ENCODE data around the gene SOX14.
A peak's percentile ranks its signal among the peaks of the same experiment; 100 is the strongest.

Gene SOX14

GRCh38 chr3:137772214-137772955 lies 8.3 kb downstream of the SOX14 start:
- H3K4me3 ChIP-seq (ENCODE audit: control insufficient read depth, low read depth, low read length) = no peak overlapping the region
- no peak for TF ChIP-seq CTCF (conservative IDR thresholded peaks at IDR 0.05; ENCODE audit: control insufficient read depth, insufficient read depth, low read depth, low read length)

DNA sequence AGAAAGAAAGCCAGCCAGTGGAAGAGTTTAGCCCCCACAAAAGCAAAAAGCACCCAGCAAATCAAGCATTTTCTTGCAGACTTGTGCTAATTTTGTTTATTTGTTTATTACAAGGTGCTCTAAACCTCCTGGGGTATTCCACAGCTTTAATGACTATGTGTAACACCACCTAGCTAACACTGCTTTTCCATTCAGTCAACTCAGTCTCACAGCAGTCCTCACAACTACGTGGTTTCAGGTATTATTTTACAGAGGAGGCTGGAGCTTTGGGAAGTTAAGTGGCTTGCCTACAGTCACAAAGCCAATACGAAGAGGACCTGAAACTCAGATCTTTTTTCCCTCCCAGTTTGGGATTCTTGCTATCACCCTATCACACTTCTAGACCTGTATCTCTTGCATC lies 14.8 kb downstream of the SOX14 start:
- H3K4me3 ChIP-seq (ENCODE audit: control insufficient read depth, low read depth, low read length) = no peak overlapping the region
- no peak for TF ChIP-seq CTCF (conservative IDR thresholded peaks at IDR 0.05; ENCODE audit: control insufficient read depth, insufficient read depth, low read depth, low read length)
- no peak for DNase-seq (ENCODE audit: low read depth)

More at GRCh38 chr3:137772214-137772955, 8.3 kb downstream of the SOX14 start:
- no peak for DNase-seq (ENCODE audit: low read depth)

DNA sequence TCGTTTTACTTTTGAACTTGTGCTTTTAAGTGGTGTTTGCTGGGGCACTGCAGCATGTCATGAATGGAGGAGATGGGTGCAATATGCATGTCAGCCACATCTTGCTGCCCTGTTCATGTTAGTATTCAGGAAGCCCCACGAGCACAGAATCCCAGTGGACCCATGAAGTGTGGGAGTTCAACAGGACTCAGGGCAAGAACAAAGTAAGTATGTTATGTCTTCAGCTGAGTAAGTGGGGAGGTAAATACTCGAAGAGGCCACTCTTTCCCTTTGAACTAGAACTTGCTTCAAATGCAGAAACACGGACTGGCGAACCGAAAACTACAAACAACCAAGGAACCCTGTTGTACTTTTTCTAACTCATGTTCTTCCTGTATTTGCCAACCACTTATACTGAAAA lies 23.4 kb downstream of the SOX14 start:
- TF ChIP-seq CTCF (conservative IDR thresholded peaks at IDR 0.05; ENCODE audit: control insufficient read depth, insufficient read depth, low read depth, low read length) = no peak
- H3K4me3 ChIP-seq (ENCODE audit: control insufficient read depth, low read depth, low read length) = no peak overlapping the region
- DNase-seq (ENCODE audit: low read depth) = no peak

GRCh38 chr3:137789236-137789635 lies 25.1 kb downstream of the SOX14 start:
- no peak for DNase-seq (ENCODE audit: low read depth)
- no peak for TF ChIP-seq CTCF (conservative IDR thresholded peaks at IDR 0.05; ENCODE audit: control insufficient read depth, insufficient read depth, low read depth, low read length)
- H3K4me3 ChIP-seq (ENCODE audit: control insufficient read depth, low read depth, low read length) = no peak overlapping the region

DNA sequence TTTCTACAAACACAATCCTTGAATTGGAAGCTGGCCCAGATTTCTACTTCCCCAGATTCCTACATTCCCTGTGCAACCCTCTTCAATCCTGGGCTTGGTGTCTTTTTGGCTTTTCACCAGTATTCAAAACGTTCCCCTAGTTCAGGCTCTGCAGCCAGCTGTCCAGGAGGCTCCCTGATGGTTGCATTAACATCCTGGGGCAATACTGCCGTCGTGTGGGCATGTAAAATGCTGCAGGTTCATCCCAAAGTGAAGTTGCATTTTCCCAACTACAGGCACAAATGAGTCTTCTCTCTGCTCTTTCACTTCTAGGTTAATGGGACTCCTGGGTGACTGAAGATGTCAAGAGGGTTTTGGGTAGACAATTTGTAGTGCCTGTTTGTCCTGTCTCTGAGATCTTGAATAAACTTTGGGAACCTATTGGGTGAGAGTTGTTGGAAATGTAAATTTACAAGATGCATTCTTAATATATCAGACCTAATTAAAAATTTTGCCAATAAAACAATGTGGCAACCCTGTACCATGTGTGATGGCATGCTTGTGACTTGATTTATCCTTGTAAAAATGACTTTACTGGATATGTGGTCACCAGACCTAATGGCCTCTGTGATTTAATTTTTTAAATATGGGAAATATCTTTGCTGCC lies 28.6 kb downstream of the SOX14 start:
- no peak overlapping the region for H3K4me3 ChIP-seq (ENCODE audit: control insufficient read depth, low read depth, low read length)
- peak; percentile 69 for TF ChIP-seq CTCF (conservative IDR thresholded peaks at IDR 0.05; ENCODE audit: control insufficient read depth, insufficient read depth, low read depth, low read length)
- DNase-seq (ENCODE audit: low read depth) = peak; percentile 37

GRCh38 chr3:137796993-137797392 lies 32.9 kb downstream of the SOX14 start:
- H3K4me3 ChIP-seq (ENCODE audit: control insufficient read depth, low read depth, low read length) = no peak overlapping the region
- no peak for DNase-seq (ENCODE audit: low read depth)
- TF ChIP-seq CTCF (conservative IDR thresholded peaks at IDR 0.05; ENCODE audit: control insufficient read depth, insufficient read depth, low read depth, low read length) = no peak

Data from fibroblast of mammary gland (primary cell).